GM12872 (cell line): ENCODE results near the gene KRT27.
A peak's percentile ranks its signal among the peaks of the same experiment; 100 is the strongest.

Source experiments
- CTCF ChIP-seq: IDR thresholded peaks from 3 replicates; pipeline ENCODE4 v1.5.1; 2011; ENCODE audit warnings: low read depth, mild to moderate bottlenecking, low read length, moderate library complexity; ENCODE audit not compliant: insufficient read depth

Gene KRT27

GRCh38 chr17:40803617-40804082 lies 21.3 kb upstream of the KRT27 start:
- TF ChIP-seq CTCF, result peak; percentile 77

GRCh38 chr17:40801157-40801556 lies 18.8 kb upstream of the KRT27 start:
- no peak for TF ChIP-seq CTCF

- no peak for TF ChIP-seq CTCF
These were observed 18.0 kb upstream of the KRT27 start for GRCh38 chr17:40800381-40800780.

DNA sequence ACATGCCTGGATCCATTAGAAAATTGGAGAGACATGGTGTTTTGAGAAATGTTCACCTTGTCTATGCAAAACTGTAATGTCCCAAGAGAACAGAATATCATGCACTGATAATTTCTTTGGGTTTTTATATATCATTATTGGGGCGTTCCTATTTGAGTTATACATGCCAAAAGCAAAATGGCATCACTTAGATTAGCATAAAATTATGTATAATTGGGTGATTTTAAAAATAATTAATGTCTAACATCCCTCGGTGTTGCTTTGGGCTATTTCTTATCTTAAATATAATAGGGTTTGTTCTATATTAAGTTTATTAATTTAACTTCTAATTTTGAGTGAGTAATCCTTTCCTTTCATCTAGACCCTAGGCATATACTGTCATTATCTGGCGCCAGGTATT lies 17.5 kb upstream of the KRT27 start, which contains the start of gene KRT28:
Gene KRT28, minus strand, starts transcription at position 101 of the 400 bp plus-strand sequence. Its CDS starts 66 bp downstream, at position 35.
- no peak for TF ChIP-seq CTCF

DNA sequence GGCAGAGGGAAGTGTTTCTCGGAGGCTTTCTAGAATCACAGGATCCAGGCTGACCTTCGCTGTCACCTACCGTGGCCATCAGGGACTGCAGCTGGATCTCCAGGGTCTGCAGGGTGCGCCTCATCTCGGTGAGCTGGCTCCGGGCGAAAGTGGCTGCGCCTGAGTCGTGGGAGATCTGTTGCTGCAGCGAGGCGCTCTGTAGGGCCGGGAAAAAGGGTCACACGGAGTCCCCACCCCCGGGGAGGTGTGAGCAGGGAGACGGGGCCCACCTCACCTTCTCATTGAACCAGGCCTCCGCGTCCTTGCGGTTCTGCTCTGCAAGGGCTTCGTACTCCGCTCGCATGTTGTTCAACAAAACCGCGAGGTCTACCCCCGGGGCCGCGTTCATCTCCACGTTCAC lies 14.5 kb upstream of the KRT27 start:
- no peak for TF ChIP-seq CTCF

GRCh38 chr17:40795019-40795667 lies 12.8 kb upstream of the KRT27 start:
- TF ChIP-seq CTCF, result no peak

DNA sequence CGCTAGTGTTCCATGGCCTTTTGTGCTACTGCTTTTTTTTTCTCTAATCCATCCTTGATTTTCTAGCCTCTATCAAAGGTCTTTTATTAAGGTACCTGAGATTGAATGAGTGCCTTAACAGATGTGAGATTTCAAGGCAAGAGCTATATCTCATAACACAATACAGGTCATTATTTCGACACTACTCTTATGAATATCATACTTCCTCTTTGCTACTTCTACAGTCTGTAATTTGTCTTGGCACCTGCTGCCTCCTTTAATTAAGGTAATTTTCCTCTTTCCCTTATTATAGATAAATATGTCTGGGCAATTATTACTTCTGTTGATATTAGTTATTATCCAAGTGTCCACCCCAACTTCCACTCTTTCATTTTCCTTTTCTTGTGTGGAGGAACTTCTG lies 12.1 kb upstream of the KRT27 start:
- TF ChIP-seq CTCF, result no peak

DNA sequence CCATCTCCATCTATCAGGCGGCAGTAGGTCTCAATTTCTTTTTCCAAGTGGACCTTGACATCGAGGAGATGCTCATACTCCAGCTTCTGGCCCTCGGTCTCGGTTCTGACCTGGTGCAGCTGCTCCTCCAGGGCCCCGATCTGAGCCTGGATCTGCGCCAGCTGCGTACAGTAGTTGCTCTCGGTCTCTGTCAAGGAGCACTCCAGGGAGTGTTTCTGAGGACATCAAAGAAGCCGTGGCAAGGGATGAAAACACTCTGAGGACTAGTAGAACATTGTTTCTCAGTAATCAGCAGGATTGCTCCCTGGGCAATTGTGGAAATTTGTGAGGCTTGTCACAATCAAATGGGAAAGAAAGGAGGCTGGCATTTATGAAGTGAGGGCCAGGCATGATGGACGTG lies 11.5 kb upstream of the KRT27 start:
- no peak for TF ChIP-seq CTCF
